8988T (cell line): ENCODE measurements around the gene XIAP.
"Not testable (repeated sequence)": the region's sequence is repeated elsewhere in the genome, so short reads cannot be mapped to it uniquely, and the experiment has no call there.

Source experiments
- DNase-seq: peaks from one replicate; pipeline ENCODE4 v3.0.0; 2011

XIAP gene

DNA sequence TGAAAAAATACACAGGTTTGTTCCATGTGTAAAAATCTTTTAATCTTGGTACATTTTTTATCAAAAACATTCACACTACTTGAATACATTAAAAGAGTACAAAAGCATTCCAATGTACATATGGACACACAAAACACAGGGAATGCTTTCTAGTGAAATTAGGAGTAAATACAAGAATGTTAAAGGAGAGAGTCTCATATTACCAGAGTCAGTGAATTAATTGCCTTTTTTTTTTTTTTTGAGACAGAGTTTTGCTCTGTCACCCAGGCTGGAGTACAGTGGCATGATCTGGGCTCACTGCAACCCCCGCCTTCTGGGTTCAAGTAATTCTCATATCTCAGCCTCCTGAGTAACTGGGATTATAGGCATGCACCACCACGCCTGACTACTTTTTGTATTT is 17.0 kb downstream of the XIAP start:
- DNase-seq: no peak

DNA sequence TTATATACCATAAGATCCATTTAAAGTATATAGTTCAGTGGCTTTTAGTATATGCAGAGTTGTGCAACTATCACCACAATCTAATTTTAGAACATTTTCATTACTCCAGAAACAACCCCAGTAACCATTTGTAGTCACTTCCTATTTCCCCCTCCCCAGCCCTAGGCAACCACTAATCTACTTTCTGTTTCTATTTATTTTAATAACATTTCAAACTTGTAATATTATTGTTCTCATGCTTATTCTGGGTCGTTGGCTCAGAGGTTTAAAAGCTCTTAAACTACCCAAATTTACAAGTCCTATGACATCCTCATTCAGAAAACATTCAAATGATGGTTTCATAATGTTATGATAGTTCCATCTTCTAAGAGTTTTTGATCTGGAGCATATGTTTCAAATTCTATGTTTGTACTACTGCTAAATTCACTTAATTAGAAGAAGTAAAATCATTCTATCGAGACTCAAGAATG is 18.4 kb downstream of the XIAP start:
- no peak for DNase-seq

- no peak for DNase-seq
Observed at GRCh38 chrX:123881330-123881729, 21.5 kb downstream of the XIAP start.

DNA sequence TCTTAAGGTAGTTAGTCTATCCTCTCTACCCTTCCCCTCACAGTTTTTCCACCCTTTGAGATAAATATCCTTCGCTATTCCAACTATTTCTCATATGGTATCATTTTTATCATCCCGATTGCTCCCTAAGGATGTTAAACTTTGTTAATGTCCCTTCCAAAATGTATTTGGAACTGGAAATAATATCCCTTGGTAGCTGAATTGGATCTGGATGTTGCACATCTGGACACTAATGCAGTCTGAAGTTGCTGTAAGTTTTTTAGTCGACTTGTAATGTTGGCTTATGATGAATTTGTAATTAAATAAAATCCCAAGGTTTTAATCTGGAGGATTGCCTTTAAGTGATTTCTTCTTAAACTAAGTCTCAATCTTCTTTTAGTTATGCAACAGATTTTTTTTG is 22.5 kb downstream of the XIAP start:
- DNase-seq: no peak

DNA sequence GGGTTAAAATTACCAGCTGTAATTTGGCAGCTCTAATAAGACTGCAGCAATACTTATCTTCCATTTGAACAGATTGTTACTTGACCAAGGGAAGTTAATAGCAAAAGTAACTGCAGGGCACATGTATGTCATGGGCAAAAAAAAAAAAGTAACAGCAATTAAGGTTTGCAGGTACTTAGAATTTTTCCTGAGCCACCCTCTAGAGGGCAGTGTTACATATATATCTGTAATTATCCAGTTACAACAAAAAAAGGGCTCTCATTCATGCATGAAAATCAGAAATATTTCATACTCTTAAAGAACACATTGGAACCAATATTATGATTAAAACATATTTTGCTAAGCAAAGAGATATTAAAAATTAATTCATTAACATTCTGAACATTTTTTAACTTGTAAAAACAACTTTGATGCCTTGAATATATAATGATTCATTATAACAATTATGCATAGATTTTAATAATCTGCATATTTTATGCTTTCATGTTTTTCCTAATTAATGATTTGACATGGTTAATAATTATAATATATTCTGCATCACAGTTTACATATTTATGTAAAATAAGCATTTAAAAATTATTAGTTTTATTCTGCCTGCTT is 25.1 kb downstream of the XIAP start:
- DNase-seq: peak; percentile 18

GRCh38 chrX:123899701-123900100 is 39.8 kb downstream of the XIAP start:
- no peak for DNase-seq

GRCh38 chrX:123903261-123903660 is 43.4 kb downstream of the XIAP start:
- DNase-seq: not testable (repeated sequence)

- no peak for DNase-seq
Observed at GRCh38 chrX:123905332-123905731, 45.5 kb downstream of the XIAP start.

DNA sequence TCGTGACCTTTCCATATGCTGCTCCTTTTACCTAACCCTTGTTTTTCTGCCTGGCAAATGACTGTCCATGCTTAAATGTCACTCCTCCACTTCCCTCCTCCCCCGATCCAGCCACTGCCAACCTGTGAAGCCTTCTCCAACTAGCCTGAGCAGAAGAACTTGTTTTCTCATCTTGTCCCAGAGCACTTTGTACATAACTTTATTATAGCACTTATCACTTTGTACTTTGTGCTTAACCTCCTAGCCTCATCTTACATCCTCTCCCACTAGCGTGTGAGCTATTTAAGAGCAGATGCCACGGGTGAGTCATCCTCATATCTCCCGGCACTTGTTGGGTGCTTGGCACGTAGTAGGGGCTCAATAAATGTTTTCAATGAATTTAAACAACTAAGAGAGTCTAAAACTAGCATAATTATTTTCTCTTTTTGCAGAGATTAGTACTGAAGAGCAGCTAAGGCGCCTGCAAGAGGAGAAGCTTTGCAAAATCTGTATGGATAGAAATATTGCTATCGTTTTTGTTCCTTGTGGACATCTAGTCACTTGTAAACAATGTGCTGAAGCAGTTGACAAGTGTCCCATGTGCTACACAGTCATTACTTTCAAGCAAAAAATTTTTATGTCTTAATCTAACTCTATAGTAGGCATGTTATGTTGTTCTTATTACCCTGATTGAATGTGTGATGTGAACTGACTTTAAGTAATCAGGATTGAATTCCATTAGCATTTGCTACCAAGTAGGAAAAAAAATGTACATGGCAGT is 46.9 kb downstream of the XIAP start:
- DNase-seq: no peak

GRCh38 chrX:123909523-123909922 is 49.7 kb downstream of the XIAP start:
- DNase-seq: no peak

GRCh38 chrX:123917069-123917468 is 57.2 kb downstream of the XIAP start:
- no peak for DNase-seq

- DNase-seq: no peak
Observed at GRCh38 chrX:123918106-123918721, 58.4 kb downstream of the XIAP start.

- peak; percentile 30 for DNase-seq
Observed at GRCh38 chrX:123920105-123920785, 60.4 kb downstream of the XIAP start.

GRCh38 chrX:123923211-123923610 is 63.4 kb downstream of the XIAP start:
- DNase-seq: no peak

DNA sequence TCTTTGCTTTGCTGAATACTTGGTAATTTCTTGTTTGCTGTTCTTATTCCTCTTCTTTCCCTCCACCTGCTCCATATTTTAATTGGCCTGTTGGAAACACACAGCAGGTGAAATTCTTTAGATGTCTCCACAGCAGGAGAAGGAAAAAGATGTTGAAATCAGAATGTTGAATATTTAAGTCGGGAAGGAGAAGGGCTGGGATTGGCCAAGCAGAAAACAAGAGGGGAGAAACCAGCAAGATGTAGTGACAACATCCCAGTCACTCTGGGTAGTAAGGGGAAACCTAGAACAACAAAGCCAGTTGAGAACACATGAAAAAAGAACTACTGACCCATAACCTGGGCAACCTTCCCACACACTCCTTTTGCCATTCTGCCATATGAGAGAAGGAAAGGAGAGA is 64.3 kb downstream of the XIAP start:
- no peak for DNase-seq

- DNase-seq: no peak
Observed at GRCh38 chrX:123927845-123928244, 68.0 kb downstream of the XIAP start.

GRCh38 chrX:123932055-123932454 is 72.2 kb downstream of the XIAP start:
- not testable (repeated sequence) for DNase-seq

DNA sequence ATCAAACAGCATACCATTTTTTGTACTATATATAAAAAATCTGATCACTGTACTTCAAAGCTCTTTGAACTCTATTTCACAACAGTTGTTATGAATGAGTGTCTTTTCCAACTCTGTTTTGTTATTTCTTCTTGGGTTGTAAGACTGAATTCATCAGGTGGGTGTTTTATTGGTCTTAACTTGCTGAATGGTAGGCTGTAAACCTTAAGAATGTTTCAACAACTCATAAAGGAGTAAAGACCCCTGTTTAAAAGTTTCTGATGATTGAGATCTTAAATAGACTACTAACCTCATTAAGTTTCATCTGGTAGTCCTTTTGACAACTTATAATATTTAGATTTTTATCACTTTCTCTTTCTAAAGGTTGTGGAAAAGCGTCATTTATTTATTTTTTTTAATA is 83.2 kb downstream of the XIAP start:
- DNase-seq: no peak

- DNase-seq: no peak
Observed at GRCh38 chrX:123943488-123943887, 83.6 kb downstream of the XIAP start.

GRCh38 chrX:123949846-123950245 is 90.0 kb downstream of the XIAP start:
- no peak for DNase-seq

GRCh38 chrX:123959281-123960063 is 99.6 kb downstream of the XIAP start:
- no peak for DNase-seq

GRCh38 chrX:123960956-123961267 is 101.1 kb downstream of the XIAP start:
- DNase-seq: no peak
